GM21576 (cell line): ENCODE measurements around the gene LHFPL6.

Source experiments
- ATAC-seq: cut with Tn5 transposase; IDR thresholded peaks from one replicate; pipeline ENCODE4 v1.9.1; 2021; ENCODE audit warnings: mild to moderate bottlenecking, moderate library complexity; ENCODE audit not compliant: unreplicated experiment

LHFPL6 gene

DNA sequence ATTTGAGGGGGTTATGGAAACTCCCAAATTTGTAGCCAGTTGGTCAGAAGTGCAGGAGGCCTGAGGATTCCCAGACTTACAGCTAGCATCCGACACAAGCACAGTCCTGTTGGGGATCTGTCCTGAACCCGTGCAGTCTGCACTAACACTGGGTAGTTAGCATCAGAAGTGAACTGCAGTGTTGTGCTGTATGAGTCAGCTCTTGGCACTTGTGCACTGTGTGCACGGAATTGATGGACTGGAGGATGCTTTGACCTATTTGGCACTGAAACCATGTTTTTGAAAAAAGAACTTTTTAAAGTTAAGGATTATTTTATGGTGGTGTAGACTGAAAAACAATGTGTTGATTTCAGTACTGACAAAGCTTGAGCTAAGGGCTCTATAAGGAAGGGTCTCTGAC lies 285.7 kb downstream of the LHFPL6 start:
- ATAC-seq = no peak

DNA sequence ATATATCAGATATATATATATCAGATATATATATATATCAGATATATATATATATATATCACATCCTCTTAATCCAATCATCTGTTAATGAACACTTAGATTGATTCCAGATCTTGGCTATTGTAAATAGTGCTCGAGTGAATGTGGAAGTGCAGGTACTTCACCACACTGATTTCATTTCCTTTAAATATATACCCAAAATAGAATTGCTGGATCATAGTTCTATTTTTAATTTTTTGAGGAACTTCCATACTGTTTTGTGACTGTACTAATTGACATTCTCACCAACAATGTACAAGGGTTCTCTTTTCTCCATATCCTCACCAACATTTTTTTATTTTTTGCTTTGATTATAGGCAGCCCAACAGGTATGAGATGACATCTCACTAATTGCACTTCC lies 287.2 kb downstream of the LHFPL6 start:
- ATAC-seq = no peak

DNA sequence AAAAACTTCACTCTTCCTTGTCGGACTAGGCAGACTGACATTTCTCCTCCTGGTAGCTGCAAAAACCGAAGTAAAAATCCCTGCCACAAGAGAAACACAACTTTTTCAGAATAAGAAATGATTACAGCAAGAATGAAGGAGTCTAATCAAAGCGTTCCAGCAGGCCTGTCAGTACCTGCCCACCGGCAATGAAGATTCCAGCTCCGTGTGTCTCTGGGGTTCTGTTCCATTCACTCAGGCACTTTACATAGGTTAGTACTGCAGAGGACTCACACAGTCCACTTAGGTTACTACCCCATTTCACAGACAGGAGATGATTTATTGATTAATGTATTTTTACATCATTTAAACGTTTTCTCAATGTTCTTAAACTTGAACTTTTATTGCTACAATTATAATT lies 289.3 kb downstream of the LHFPL6 start:
- no peak for ATAC-seq

DNA sequence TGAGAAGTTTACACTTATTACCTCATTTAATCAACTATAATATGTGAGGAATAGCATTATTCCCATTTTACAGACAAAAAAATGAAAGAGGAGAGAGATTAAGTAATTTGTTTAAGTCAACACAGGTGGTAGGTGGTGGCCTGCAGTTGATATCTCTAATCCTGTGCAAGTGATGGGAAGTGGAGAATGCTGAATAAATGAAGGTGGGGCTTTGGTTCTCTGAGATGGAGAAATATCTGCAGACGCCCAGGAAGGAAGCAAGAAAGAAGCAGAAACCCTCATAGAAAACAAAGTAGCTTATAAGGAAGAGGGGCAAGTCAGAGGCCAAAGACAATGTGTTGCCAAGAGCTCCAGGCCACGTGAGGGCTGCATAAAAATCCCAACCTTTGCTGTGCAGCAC lies 290.4 kb downstream of the LHFPL6 start:
- ATAC-seq = no peak

DNA sequence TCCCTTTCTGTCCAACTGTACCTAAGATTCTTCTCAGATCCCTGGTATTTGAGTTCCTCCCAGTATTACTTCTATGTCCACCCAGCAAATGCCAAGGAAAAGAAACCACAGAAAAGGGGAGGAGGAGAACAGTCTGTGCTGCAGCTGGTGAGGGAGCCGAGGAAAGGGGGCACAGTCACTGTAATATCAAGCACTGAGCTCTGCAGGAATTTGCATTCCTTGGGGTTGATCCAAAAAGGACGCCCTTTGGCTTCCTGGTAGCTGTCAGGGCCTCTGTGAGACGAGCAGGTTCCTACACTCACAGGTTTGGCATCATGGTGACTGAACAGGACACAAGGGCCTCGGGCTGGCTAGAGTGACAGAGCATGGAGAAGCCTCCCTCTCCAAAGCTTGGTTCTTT lies 291.4 kb downstream of the LHFPL6 start:
- ATAC-seq = no peak

DNA sequence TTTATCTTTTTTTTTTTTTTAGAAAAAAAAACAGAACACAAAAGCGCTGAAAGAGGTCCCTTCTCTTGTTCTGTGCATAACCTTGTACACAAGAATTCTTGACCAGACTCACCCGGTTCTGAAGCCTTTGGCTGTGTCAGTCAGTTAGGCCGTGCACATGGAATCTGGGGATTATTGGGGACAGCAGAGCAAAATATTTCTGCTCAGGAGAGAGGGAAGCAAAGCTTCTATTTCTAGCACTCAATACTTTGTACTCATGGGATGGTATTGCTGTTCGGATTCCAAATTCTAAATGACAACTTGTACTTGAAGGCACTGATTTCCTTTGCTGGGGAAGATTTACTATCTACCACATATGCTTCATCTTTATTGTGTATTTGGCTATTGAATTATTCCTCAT lies 292.0 kb downstream of the LHFPL6 start:
- no peak for ATAC-seq

DNA sequence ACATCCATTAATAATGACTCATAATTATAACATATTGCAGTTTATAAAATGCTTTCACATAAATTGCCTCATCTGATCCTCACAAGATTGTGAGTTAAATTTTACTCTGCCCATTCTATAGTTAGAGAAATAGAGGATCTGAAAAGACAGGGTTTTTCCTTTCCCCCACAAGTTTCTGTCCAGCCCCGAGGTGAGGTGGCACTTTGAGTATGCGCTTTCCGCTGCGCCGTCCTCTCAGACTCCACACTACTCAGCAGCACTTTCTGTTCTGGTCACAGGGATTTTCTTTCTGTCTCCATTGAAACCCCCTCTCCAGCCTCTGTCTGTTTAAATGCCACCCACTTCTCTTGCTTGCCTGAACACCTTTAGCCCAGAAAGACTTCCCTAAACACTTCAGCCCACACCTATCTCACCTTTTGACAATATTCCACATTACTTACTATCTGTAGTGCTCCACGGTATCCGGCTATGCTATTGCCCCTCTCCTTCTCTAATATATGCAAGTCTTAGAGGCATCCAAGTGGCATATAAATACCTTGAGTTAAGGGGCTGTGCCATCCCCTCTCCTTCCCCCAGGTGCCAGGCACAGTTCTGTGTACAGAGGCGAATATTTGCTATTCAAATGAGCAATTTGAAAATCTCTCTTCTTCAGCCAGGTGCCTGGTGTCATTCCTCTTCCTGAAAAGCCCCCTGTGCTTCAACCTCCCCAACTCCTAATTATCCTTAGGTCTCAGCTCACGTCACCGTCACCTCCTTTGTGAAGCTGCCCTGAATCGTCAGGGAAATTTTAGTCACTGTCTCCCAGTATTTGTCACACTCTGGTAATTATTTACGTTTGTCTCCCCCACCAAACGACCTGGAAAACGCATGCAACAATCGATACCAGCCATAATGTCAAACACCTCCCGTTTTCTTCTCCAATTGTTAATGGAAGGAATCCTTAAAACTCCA lies 296.1 kb downstream of the LHFPL6 start:
- peak; percentile 96 for ATAC-seq

DNA sequence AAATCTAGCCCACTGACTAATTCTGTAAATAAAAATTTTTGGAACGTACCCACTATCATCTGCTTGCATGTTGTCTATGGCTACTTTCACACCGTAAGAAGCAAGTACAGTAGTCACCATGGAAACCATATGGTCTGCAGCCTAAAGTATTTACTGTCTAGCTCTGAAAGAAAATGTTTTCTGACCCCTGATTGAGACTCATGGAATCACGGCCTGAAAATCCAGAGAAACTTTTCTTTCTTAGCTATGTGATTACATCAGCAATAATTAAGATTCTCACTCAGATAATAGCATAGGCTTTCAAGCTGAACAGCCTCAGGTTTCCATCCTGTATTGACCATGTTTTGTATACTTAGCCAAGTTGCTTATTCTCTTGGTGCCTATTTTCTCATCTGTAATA lies 300.2 kb downstream of the LHFPL6 start:
- ATAC-seq = no peak

DNA sequence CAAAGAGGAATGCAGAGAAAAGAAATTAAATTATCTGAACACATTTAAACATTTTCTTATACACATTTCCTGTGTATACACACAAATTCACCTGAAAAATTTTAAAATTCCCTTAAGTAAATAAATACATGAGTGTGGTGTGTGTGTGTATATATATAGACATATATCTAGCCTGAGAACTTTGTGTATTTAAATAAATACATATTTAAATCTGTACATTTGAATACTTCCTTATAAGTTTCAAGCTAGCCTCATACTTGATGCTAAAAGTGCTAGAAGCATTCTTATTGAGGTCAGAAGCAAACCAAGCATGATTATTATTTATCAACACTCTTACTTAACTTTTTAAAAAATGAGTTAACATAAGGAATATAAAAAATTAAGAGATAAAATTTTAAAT lies 304.0 kb downstream of the LHFPL6 start:
- ATAC-seq = no peak

DNA sequence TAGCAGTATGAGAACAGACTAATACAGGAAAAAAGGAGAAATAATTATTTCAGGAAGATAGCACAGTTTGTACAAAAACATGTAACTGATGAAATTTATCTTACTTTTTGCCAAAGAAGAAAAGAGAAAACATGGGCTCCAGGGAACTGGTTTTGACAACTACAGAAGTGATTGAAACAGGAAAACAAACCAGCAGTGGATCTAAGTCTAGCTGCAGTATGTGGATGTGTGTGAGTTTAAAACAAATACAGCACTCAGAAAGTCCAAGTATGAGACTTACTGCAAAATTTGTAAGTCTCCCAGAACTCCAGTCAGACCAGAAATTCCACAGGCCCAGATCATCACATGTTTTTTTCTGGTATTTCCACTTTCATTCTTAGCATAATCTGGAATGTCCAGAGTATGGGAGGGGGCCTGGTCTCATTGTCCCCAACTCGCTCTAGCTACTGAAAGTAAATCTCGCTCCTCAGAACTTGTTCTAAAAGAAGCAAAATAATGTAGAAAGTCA lies 305.3 kb downstream of the LHFPL6 start:
- no peak for ATAC-seq

DNA sequence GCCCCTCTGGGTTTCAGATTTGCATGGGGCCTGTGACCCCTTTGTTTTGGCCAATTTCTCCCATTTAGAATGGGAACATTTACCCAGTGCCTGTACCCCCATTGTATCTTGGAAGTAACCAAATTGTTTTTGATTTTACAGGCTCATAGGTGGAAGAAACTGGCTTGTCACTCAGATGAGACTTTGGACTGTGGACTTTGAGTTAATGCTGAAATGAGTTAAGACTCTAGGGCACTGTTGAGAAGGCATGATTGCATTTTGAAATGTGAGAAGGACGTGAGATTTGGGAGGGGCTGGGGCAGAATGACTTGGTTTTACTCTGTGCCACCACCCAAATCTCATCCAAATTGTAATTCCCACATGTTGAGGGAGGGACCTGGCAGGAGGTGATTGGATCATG lies 306.0 kb downstream of the LHFPL6 start:
- ATAC-seq = no peak

DNA sequence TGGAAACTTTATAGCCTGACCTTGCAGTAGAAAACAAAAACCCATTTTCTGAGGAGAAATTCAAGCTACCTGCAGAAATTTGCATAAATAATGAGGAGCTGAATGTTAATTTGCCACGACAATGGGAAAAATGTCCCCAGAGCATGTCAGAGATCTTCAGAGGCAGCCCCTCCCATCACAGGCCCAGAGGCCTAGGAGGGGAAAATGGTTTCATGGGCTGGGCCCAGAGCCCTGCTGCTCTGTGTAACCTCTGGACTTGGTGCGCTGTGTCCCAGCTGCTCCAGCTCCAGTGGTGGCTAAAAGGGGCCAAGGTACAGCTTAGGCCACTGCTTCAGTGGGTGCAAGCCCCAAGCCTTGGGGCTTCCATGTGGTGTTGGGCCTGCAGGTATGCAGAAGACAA lies 306.8 kb downstream of the LHFPL6 start:
- no peak for ATAC-seq
